NCI-H146 treated with DMSO at 0.1 percent for 48 hours (cell line): ENCODE data around the gene GIT2.
"Not testable (repeated sequence)": the region's sequence is repeated elsewhere in the genome, so short reads cannot be mapped to it uniquely, and the experiment has no call there.

Source experiments
- DNase-seq: peaks from one replicate; lab custom pipeline; 2025; ENCODE audit not compliant: unreplicated experiment; lab: John Stamatoyannopoulos, UW

Gene GIT2

GRCh38 chr12:109995686-109996482 lies at the start of gene GIT2:
GIT2 (minus strand) TSS chr12:109996368; CDS start chr12:109996224, 144 bp downstream.
- peak; percentile 78 for DNase-seq

- no peak for DNase-seq
Observed at GRCh38 chr12:110042264-110042663, 46.1 kb upstream of the GIT2 start.

GRCh38 chr12:110039085-110039807 lies 43.1 kb upstream of the GIT2 start:
- no peak for DNase-seq

GRCh38 chr12:110038741-110039084 lies 42.5 kb upstream of the GIT2 start:
- DNase-seq: no peak

GRCh38 chr12:110037315-110037714 lies 41.1 kb upstream of the GIT2 start:
- no peak for DNase-seq

- DNase-seq: no peak
Observed at GRCh38 chr12:110035534-110036104, 39.5 kb upstream of the GIT2 start.

- DNase-seq: no peak
Observed at GRCh38 chr12:110033888-110034287, 37.7 kb upstream of the GIT2 start.

GRCh38 chr12:110029290-110029815 lies 33.2 kb upstream of the GIT2 start:
- no peak for DNase-seq

GRCh38 chr12:110028323-110028722 lies 32.2 kb upstream of the GIT2 start:
- DNase-seq: no peak

- no peak for DNase-seq
Observed at GRCh38 chr12:110024051-110024450, 27.9 kb upstream of the GIT2 start.

GRCh38 chr12:110023059-110023980 lies 27.2 kb upstream of the GIT2 start:
- DNase-seq: no peak

- no peak for DNase-seq
Observed at GRCh38 chr12:110020956-110021355, 24.8 kb upstream of the GIT2 start.

GRCh38 chr12:110015132-110015531 lies 19.0 kb upstream of the GIT2 start:
- no peak for DNase-seq

GRCh38 chr12:110012659-110013058 lies 16.5 kb upstream of the GIT2 start:
- no peak for DNase-seq

- DNase-seq: no peak
Observed at GRCh38 chr12:110012137-110012536, 16.0 kb upstream of the GIT2 start.

GRCh38 chr12:110010853-110011723 lies 14.9 kb upstream of the GIT2 start:
- no peak for DNase-seq

GRCh38 chr12:110008681-110009398 lies 12.7 kb upstream of the GIT2 start:
- DNase-seq: not testable (repeated sequence)

- DNase-seq: no peak
Observed at GRCh38 chr12:110007881-110008280, 11.7 kb upstream of the GIT2 start.

- no peak for DNase-seq
Observed at GRCh38 chr12:110006115-110006514, 9.9 kb upstream of the GIT2 start.
